Psoas muscle (tissue), 8 donors: ENCODE measurements around the gene BRD4. TPM values are rescaled to one million over a fixed set of nuclear protein-coding genes. Genes with fewer than 3 reads are reported as not detected.
A peak's percentile ranks its signal among the peaks of the same experiment; 100 is the strongest.

ENCODE experiments used
- ATAC-seq, 4 donors: fragments of 200-7000 bp; cut with Tn5 transposase; one replicate each; pipeline ENCODE4 v1.9.1; 2020; ENCODE audit warnings: moderate library complexity in 3 of 4, mild to moderate bottlenecking in 2 of 4
- DNase-seq, 2 donors: peaks; one replicate each; pipeline ENCODE4 v3.0.0-alpha.2; 2020
- H3K27ac ChIP-seq: fragments of 200-600 bp; one replicate; pipeline ENCODE4 v1.8.0; 2022
- H3K27me3 ChIP-seq, 3 donors: fragments of 200-600 bp in 1 of 3; one replicate each; pipeline versions ENCODE4 v1.6.1 to v1.8.0; 2013 to 2022; ENCODE audit warnings: low read length in 2 of 3, mild to moderate bottlenecking in 2 of 3, moderate library complexity in 1 of 3; ENCODE audit not compliant: insufficient read depth in 3 of 3
- H3K36me3 ChIP-seq, 2 donors: fragments of 200-600 bp in 1 of 2; one replicate each; pipeline versions ENCODE4 v1.6.1 to v1.8.0; 2013 to 2022; ENCODE audit warnings: low read depth in 1 of 2, mild to moderate bottlenecking in 1 of 2, moderate library complexity in 1 of 2; ENCODE audit not compliant: insufficient read depth in 1 of 2
- H3K4me1 ChIP-seq: fragments of 200-600 bp; one replicate; pipeline ENCODE4 v1.8.0; 2022
- H3K4me3 ChIP-seq: fragments of 200-600 bp; one replicate; pipeline ENCODE4 v1.8.0; 2022; ENCODE audit warnings: mild to moderate bottlenecking
- H3K9me3 ChIP-seq: fragments of 200-600 bp; one replicate; pipeline ENCODE4 v1.8.0; 2022
- WGBS, 3 donors: extraction: QIAGEN DNeasy Blood & Tissue Kit; methylation state at CpG; one replicate each; pipeline versions ENCODE4 v1.1.6 to v1.1.7; 2013; 5-methylcytosine and 5-hydroxymethylcytosine counted together
- intact Hi-C, 2 donors: fragments of 100-400 bp; cut with DNase I; formaldehyde crosslinking; loops; one replicate each; pipeline versions ENCODE4 v1.11.0 to v1.14.2; 2022
- polyA plus RNA-seq, 3 donors: library from polyadenylated mRNA; stranded (reverse); fragments of 200-250 nt; gene quantifications; one replicate each; pipeline ENCODE4 v1.2.3, GENCODE V29; 2013
- total RNA-seq, 4 donors: library from RNA; stranded (reverse); fragmentation: NEBNext Ultra II Directional in 2 of 4; extraction: Animal tissue kit (Norgen Biotek cat#: 25700) in 2 of 4; gene quantifications; one replicate each; pipeline versions ENCODE4 v1.2.1 to v1.2.4, GENCODE V29; 2021 to 2023
- TF ChIP-seq, protein P1 (sequence below): fragments of 200-600 bp; IDR thresholded peaks from one replicate; pipeline ENCODE4 v1.8.0; 2022; ENCODE audit warnings: antibody characterized with exemption
- donor health status: healthy with polysubstance abuse.
- donor health status: DM: no; HTN: no; CAD: no; lungs with moderate emphysema.
- donor health status: Bipolar disorder and iron deficiency.
- donor health status: healthy.
- donor health status: DM: yes; HTN: yes; CAD: no.
- donor health status: DM: no; HTN: no; CAD: no.
- donor health status: DM: no; HTN: no; CAD: no.
- donor health status: DM: yes; HTN: yes; CAD: no.

The BRD4 gene
- total and polyA plus RNA-seq, 7 donors: 42.6 to 120 (median 98.6) TPM

GRCh38 chr19:15283141-15283883 lies 49.0 kb downstream of the BRD4 start:
- Histone ChIP-seq H3K4me3 (no peak overlapping the region), H3K4me1 (peaks cover 100% of the 10 kb centered on the region), H3K27ac (peak overlapping the region; percentile 83), H3K27me3 (no peaks in the 10 kb centered on the region), H3K9me3 (no peaks in the 10 kb centered on the region), H3K36me3 (no peaks in the 10 kb centered on the region)
- WGBS, 3 donors: 38 to 49% (median 43%) methylated on average over 10 of the region's 10 CpGs
- ATAC-seq (peak; percentile 67 to 79 (median 70)), DNase-seq (peak; percentile 82 to 91)
- TF ChIP-seq, protein P1, sequence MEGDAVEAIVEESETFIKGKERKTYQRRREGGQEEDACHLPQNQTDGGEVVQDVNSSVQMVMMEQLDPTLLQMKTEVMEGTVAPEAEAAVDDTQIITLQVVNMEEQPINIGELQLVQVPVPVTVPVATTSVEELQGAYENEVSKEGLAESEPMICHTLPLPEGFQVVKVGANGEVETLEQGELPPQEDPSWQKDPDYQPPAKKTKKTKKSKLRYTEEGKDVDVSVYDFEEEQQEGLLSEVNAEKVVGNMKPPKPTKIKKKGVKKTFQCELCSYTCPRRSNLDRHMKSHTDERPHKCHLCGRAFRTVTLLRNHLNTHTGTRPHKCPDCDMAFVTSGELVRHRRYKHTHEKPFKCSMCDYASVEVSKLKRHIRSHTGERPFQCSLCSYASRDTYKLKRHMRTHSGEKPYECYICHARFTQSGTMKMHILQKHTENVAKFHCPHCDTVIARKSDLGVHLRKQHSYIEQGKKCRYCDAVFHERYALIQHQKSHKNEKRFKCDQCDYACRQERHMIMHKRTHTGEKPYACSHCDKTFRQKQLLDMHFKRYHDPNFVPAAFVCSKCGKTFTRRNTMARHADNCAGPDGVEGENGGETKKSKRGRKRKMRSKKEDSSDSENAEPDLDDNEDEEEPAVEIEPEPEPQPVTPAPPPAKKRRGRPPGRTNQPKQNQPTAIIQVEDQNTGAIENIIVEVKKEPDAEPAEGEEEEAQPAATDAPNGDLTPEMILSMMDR: no peak
- intact Hi-C loops: loop anchor here (5.0 kb wide), 1 partner anchor 34 kb away; no protein-coding TSS in a partner anchor

DNA sequence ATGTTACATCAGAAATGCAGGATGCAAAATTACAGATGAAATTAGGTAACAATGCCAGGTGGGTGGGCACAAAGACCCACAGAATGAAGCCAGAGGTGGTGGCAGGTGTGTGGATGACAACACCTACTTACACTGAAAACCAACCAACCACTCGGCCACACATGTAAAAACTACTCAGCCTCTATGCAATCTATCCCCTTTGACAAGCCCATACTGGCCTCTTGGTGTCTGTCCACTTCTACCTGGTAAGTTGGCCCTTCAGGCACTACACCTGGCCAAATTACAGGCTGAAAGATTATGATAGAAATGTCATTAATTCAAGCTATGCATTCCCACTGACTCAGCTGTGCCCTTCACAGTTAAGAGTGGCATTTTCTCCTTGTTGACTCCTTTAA lies 50.0 kb downstream of the BRD4 start:
- TF ChIP-seq, protein P1: no peak
- no peak overlapping the region for H3K4me3 ChIP-seq
- H3K9me3 ChIP-seq: no peaks in the 10 kb centered on the region
- ATAC-seq: no peak
- no peaks in the 10 kb centered on the region for H3K36me3 ChIP-seq
- DNase-seq: no peak
- no peaks in the 10 kb centered on the region for H3K27me3 ChIP-seq
- whole genome bisulfite sequencing, 3 donors: 63 to 83% (median 64%) methylated on average over 1 of the region's 1 CpG
- H3K27ac ChIP-seq: peak overlapping the region; percentile 83
- intact Hi-C loops: loop anchor here (5.0 kb wide), 1 partner anchor 35 kb away; no protein-coding TSS in a partner anchor
- peaks cover 100% of the 10 kb centered on the region for H3K4me1 ChIP-seq

DNA sequence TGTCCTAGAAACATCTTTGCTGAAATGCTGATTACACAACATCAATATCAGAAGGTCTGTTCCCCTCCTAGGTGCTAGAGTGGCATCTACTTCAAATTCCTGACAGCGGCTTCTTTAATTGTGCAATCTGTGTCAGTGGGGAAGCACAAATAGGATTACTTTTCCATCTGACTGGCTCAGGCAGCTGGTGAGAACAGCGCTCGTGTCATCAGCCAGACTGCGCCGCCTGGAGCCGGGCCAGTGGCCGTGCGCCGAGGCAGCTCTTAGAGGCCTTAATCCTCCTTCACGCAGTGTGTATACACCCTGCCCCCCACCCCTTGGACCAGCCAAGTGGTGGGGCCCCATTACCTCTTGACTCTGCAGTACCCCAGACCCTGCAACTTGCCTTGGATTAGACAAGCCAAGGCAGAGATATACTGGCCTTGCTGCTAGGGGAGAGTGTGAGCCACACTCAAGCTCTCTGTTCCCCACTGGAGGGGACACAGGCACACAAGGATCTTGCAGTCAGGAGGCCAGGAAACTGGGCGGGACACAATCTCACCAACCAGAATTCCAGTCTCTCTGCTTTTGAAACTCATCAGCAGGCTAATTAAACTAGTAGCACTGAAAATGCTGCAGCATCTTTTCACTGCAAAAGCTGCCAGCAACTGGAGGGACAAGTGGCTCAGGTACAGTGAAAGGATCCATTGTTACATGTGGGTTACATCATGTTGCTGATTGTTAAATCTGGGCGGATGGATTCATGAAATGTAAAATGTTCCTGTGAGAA lies 51.2 kb downstream of the BRD4 start:
- no peak overlapping the region for H3K4me3 ChIP-seq
- WGBS, 3 donors: 3 to 7% (median 4%) methylated on average over 12 of the region's 12 CpGs
- intact Hi-C loops: loop anchor here (5.0 kb wide), 1 partner anchor 36 kb away; no protein-coding TSS in a partner anchor
- H3K27me3 ChIP-seq: no peaks in the 10 kb centered on the region
- no peaks in the 10 kb centered on the region for H3K36me3 ChIP-seq
- TF ChIP-seq, protein P1: no peak
- ATAC-seq (peak; percentile 70 to 83 (median 77)), DNase-seq (peak; percentile 91 to 95)
- H3K27ac ChIP-seq: peak overlapping the region; percentile 83
- H3K4me1 ChIP-seq: peaks cover 100% of the 10 kb centered on the region
- H3K9me3 ChIP-seq: no peaks in the 10 kb centered on the region

GRCh38 chr19:15280048-15280725 lies 52.2 kb downstream of the BRD4 start:
- ATAC-seq: peak; percentile 76 to 89 (median 80)
- Histone ChIP-seq H3K4me3 (peak overlapping the region; percentile 0), H3K36me3 (no peaks in the 10 kb centered on the region), H3K9me3 (no peaks in the 10 kb centered on the region), H3K27me3 (no peaks in the 10 kb centered on the region), H3K27ac (peak overlapping the region; percentile 83), H3K4me1 (peaks cover 100% of the 10 kb centered on the region)
- 17 to 41% (median 18%) methylated on average over 6 of the region's 6 CpGs for WGBS, 3 donors
- intact Hi-C loops: loop anchor here (5.0 kb wide), 1 partner anchor 37 kb away; no protein-coding TSS in a partner anchor
- TF ChIP-seq, protein P1: no peak
- DNase-seq: peak; percentile 76 to 88
